HepG2 (cell line): ENCODE results near the gene NES. TPM values are rescaled to one million over a fixed set of nuclear protein-coding genes. Genes with fewer than 3 reads are reported as not detected.

Experiments used
- ATAC-seq: fragments of 200-7000 bp; cut with Tn5 transposase; 3 replicates; pipeline ENCODE4 v1.9.1; 2020; ENCODE audit warnings: mild to moderate bottlenecking, moderate library complexity
- BruUV-seq: library from RNA; stranded (reverse); fragments of 400-500 nt; replicated peaks from 2 replicates; lab custom pipeline; 2021; lab: Mats Ljungman, UMichigan
- CTCF ChIA-PET: fragments of 300-600 bp; formaldehyde crosslinking; extraction: SDS; loops from one replicate; lab custom pipeline; 2021; ENCODE audit warnings: low total read pairs, inconsistent platforms, low intra/inter-chr PET ratio; lab: Yijun Ruan, JAX
- POLR2A ChIA-PET: fragments of 350-600 bp; sonication (Branson Sonifier 250); formaldehyde crosslinking; loops from one replicate; lab custom pipeline; 2020; ENCODE audit warnings: antibody characterized with exemption, inconsistent platforms; lab: Yijun Ruan, JAX
- DNase-seq: peaks from one replicate; pipeline ENCODE4 v3.0.0-alpha.2; 2015; ENCODE audit warnings: low spot score
- FAIRE-seq: peaks from 3 replicates; lab custom pipeline; 2011; peaks lifted over from hg19 to GRCh38; lab: Jason Lieb, UNC
- H2AFZ ChIP-seq: one replicate; pipeline ENCODE4 v1.6.1; 2011; ENCODE audit warnings: low read length, inconsistent platforms
- H3K27ac ChIP-seq: fragments of 300-600 bp; 3 replicates; pipeline ENCODE4 v1.8.0; 2011; ENCODE audit warnings: mixed run types, mild to moderate bottlenecking, mixed read lengths, low read length, inconsistent platforms; ENCODE audit not compliant: insufficient read depth; ENCODE audit errors: extremely low read length
- H3K27me3 ChIP-seq, 2 experiments: fragments of 200-600 bp in 1 of 2; 2 replicates in 1 of 2; 3 replicates in 1 of 2; pipeline versions ENCODE4 v1.6.0 to v1.8.0; 2011; ENCODE audit warnings: low read length in 2 of 2, mild to moderate bottlenecking in 2 of 2, moderate library complexity in 2 of 2, inconsistent platforms in 1 of 2; ENCODE audit not compliant: insufficient read depth in 2 of 2, control insufficient read depth in 1 of 2
- H3K36me3 ChIP-seq, 2 experiments: fragments of 200-600 bp in 1 of 2; replicated peaks in 1 of 2; 2 replicates in 1 of 2; 3 replicates in 1 of 2; pipeline versions ENCODE4 v1.5.1 to v1.8.0; 2011; ENCODE audit warnings: low read length in 2 of 2, inconsistent platforms in 1 of 2; ENCODE audit not compliant: insufficient read depth in 2 of 2, control insufficient read depth in 1 of 2
- H3K4me1 ChIP-seq: 2 replicates; pipeline ENCODE4 v1.5.1; 2012; ENCODE audit warnings: low read length, inconsistent platforms; ENCODE audit not compliant: insufficient read depth
- H3K4me2 ChIP-seq: 2 replicates; pipeline ENCODE4 v1.6.0; 2011; ENCODE audit warnings: low read depth, low read length, inconsistent platforms
- H3K4me3 ChIP-seq, 3 experiments: fragments of 200-600 bp in 1 of 3; sonication (generic), shearing (Covaris generic) in 1 of 3; replicated peaks in 1 of 3; 2 replicates each; pipeline ENCODE4 v1.5.1; 2011 to 2016; ENCODE audit warnings: low read length in 3 of 3, inconsistent platforms in 2 of 3, low read depth in 2 of 3, mild to moderate bottlenecking in 2 of 3, control low read depth in 1 of 3, mixed read lengths in 1 of 3; ENCODE audit not compliant: insufficient read depth in 1 of 3
- H3K79me2 ChIP-seq: one replicate; pipeline ENCODE4 v1.6.1; 2011; ENCODE audit warnings: low read length, inconsistent platforms; ENCODE audit not compliant: insufficient read depth
- H3K9ac ChIP-seq: 2 replicates; pipeline ENCODE4 v1.6.0; 2011; ENCODE audit warnings: mild to moderate bottlenecking, low read depth, low read length, inconsistent platforms; ENCODE audit not compliant: insufficient read depth
- H3K9me3 ChIP-seq: 2 replicates; pipeline ENCODE4 v1.5.1; 2012; ENCODE audit warnings: mild to moderate bottlenecking, low read length
- H4K20me1 ChIP-seq: 2 replicates; pipeline ENCODE4 v1.6.0; 2011; ENCODE audit warnings: inconsistent platforms, mild to moderate bottlenecking, low read length, moderate library complexity; ENCODE audit not compliant: insufficient read depth
- AGO2 ChIP-seq: fragments of 200-400 bp; formaldehyde crosslinking; optimal IDR thresholded peaks from 2 replicates; pipeline ENCODE3; 2017; ENCODE audit warnings: mild to moderate bottlenecking, low read depth, low read length, moderate library complexity
- CREM ChIP-seq, 2 experiments: sonication (generic) in 1 of 2; formaldehyde crosslinking in 1 of 2; IDR thresholded peaks; 2 replicates each; pipeline versions ENCODE4 v1.4.0 to v1.6.1; 2016 to 2020; ENCODE audit warnings: antibody characterized with exemption in 1 of 2, mild to moderate bottlenecking in 1 of 2, missing genetic modification reagents in 1 of 2
- POLR2G ChIP-seq: fragments of 200-400 bp; formaldehyde crosslinking; IDR thresholded peaks from 2 replicates; pipeline ENCODE4 v1.6.1; 2018; ENCODE audit warnings: mild to moderate bottlenecking, low read depth, low read length, moderate library complexity
- RBM22 ChIP-seq: fragments of 200-400 bp; formaldehyde crosslinking; optimal IDR thresholded peaks from 2 replicates; pipeline ENCODE3; 2017; ENCODE audit warnings: mild to moderate bottlenecking, low read length, moderate library complexity
- SRSF1 ChIP-seq: fragments of 200-400 bp; formaldehyde crosslinking; optimal IDR thresholded peaks from 2 replicates; pipeline ENCODE3; 2017; ENCODE audit warnings: mild to moderate bottlenecking, low read depth, low read length, moderate library complexity
- SSRP1 ChIP-seq: IDR thresholded peaks from 2 replicates; pipeline ENCODE4 v1.6.1; 2016; ENCODE audit warnings: control low read depth
- ZNF556 ChIP-seq: sonication (generic); formaldehyde crosslinking; IDR thresholded peaks from 2 replicates; pipeline ENCODE4 v1.4.0; 2020; ENCODE audit warnings: mild to moderate bottlenecking, missing genetic modification reagents, borderline replicate concordance
- ZNF558 ChIP-seq: sonication (generic); formaldehyde crosslinking; IDR thresholded peaks from 2 replicates; pipeline ENCODE4 v1.9.0; 2022; ENCODE audit warnings: mild to moderate bottlenecking, missing genetic modification reagents, borderline replicate concordance
- ZNF674 ChIP-seq: sonication (generic); formaldehyde crosslinking; IDR thresholded peaks from 2 replicates; pipeline ENCODE4 v1.5.0; 2020; ENCODE audit warnings: low read depth, mild to moderate bottlenecking, missing genetic modification reagents
- WGBS: methylation state at CpG from one replicate; pipeline ENCODE4 v1.1.6; 2017; ENCODE audit warnings: low lambda C conversion rate; 5-methylcytosine and 5-hydroxymethylcytosine counted together
- in situ Hi-C: cut with HindIII; loops from 2 replicates; pipeline ENCODE4 v1.10.0; 2017; ENCODE audit warnings: low pct_unique_long_range_greater_than_20kb; ENCODE audit not compliant: extremely low pct_ligation_motif_present
- intact Hi-C: fragments of 100-400 bp; cut with micrococcal nuclease; formaldehyde crosslinking; loops from one replicate; pipeline ENCODE4 v1.10.0; 2022; ENCODE audit not compliant: unreplicated experiment
- polyA plus RNA-seq, 8 experiments: library from polyadenylated mRNA; depleted of rRNA in 3 of 8; stranded (reverse) in 7 of 8; unstranded in 1 of 8; fragments of >200 nt; fragmentation: Illumina TruSeq in 4 of 8; extraction: Trizol in 4 of 8; gene quantifications; 2 replicates each; pipeline versions ENCODE4 v1.2.1 to v1.2.3, GENCODE V29; 2011 to 2016; ENCODE audit warnings: low read depth in 4 of 8, missing spikeins in 1 of 8, mixed read lengths in 1 of 8; ENCODE audit not compliant: insufficient read depth in 1 of 8
- total RNA-seq, 5 experiments: library from RNA; depleted of rRNA; stranded (reverse); fragments of >200 nt; fragmentation: Illumina TruSeq; extraction: Trizol; gene quantifications; 2 replicates each; pipeline ENCODE4 v1.2.3, GENCODE V29; 2016; ENCODE audit warnings: low read depth in 1 of 5
- TF ChIP-seq, protein P1 (sequence below): sonication (generic); formaldehyde crosslinking; IDR thresholded peaks from 2 replicates; pipeline ENCODE4 v1.8.1; 2023; ENCODE audit warnings: mild to moderate bottlenecking, inconsistent platforms, moderate library complexity, missing genetic modification reagents, borderline replicate concordance
- TF ChIP-seq, protein P2 (sequence below): sonication (generic); formaldehyde crosslinking; IDR thresholded peaks from 2 replicates; pipeline ENCODE4 v1.4.0; 2020; ENCODE audit warnings: missing genetic modification reagents
- TF ChIP-seq, protein P3 (sequence below): sonication (generic); formaldehyde crosslinking; IDR thresholded peaks from 2 replicates; pipeline ENCODE4 v1.4.0; 2020; ENCODE audit warnings: missing genetic modification reagents

The NES gene
- total and polyA plus RNA-seq, 2 of the 13 experiments (the other 11 are each of a cell fraction or from before 2014, with no cell fraction given): 1.7 to 16.6 TPM

DNA sequence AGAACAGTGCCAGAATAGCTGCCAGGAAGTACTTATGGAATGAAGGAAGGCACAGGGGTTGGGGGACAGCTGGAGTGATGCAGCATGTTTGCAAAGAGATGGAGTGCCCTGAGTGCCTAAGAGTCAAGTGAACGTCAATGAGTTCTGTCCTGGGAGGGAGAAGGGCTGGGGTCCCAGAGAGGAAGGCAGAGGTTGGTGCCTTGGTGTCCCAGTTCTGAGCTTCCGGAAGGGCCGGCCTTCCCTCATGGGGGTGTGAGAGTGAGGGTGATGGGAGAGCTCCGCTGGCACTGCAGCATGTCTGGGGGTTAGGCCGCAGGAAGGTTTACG, 17.6 kb downstream of the NES start (continued):
- TF ChIP-seq, protein P1, sequence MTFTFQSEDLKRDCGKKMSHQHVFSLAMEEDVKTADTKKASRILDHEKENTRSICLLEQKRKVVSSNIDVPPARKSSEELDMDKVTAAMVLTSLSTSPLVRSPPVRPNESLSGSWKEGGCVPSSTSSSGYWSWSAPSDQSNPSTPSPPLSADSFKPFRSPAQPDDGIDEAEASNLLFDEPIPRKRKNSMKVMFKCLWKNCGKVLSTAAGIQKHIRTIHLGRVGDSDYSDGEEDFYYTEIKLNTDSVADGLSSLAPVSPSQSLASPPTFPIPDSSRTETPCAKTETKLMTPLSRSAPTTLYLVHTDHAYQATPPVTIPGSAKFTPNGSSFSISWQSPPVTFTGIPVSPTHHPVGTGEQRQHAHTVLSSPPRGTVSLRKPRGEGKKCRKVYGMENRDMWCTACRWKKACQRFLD: no peak
- TF ChIP-seq ZNF556 (CRISPR knock-in tag) (no peak), ZNF558 (CRISPR knock-in tag) (peak; percentile 12; the same call in 1 of the 2 replicates), CREM (IDR thresholded peaks at IDR 0.05) (no peak), CREM (CRISPR knock-in tag; IDR thresholded peaks at IDR 0.05) (no peak)

DNA sequence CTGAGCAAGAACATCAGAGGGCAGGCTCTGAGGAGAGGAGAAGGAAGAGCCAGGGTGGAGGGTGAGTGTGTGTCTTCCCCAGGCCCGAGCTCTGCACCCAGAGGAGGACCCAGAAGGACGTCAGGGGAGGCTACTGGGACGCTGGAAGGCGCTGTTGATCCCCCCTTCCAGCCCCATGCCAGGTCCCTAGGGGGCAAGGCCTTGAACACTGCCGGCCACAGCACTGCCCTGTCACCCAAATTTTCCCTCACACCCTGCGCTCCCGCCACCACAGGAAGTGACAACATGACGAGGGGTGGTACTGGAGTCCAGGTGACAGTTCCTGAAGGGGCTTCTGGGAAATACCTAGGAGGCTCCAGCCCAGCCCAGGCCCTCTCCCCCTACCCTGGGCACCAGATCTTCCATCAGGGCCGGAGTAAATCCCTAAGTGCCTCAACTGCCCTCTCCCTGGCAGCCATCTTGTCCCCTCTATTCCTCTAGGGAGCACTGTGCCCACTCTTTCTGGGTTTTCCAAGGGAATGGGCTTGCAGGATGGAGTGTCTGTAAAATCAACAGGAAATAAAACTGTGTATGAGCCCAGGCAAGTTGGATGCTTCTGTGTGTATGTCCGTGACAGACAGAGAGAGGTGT, 18.1 kb downstream of the NES start:
- intact Hi-C loops: no loop called here
- DNase-seq: no peak
- Histone ChIP-seq H3K4me2 (peak overlapping the region; percentile 96), H3K27me3 (no peaks in the 10 kb centered on the region; a peak in 1 of 5 replicates), H3K36me3 (peaks cover 1 to 5% of the 10 kb centered on the region in 2 experiments; a peak in 1 of 5 replicates), H2AFZ (no peak overlapping the region), H3K4me3 (peak overlapping the region in 2 of 3 experiments; percentile 31 to 72; a peak in 3 of 6 replicates), H3K79me2 (peaks cover 20% of the 10 kb centered on the region), H4K20me1 (peaks cover 58% of the 10 kb centered on the region), H3K27ac (no peak overlapping the region), H3K4me1 (peaks cover 71% of the 10 kb centered on the region), H3K9ac (peak overlapping the region; percentile 72), H3K9me3 (no peaks in the 10 kb centered on the region)
- BruUV-seq: no TSS peak
- ChIA-PET POLR2A (interaction anchor here (1.0 to 11.4 kb wide), 4 partner anchors 15 to 108 kb away, joined by 3 to 189 read pairs (median 4); partner anchors contain the start of genes HDGF, NES and PRCC), CTCF (interaction anchor here (1.3 to 6.4 kb wide), 5 partner anchors 15 to 66 kb away, joined by 4 to 166 read pairs (median 9); partner anchors contain the start of gene NES)
- TF ChIP-seq, protein P2, sequence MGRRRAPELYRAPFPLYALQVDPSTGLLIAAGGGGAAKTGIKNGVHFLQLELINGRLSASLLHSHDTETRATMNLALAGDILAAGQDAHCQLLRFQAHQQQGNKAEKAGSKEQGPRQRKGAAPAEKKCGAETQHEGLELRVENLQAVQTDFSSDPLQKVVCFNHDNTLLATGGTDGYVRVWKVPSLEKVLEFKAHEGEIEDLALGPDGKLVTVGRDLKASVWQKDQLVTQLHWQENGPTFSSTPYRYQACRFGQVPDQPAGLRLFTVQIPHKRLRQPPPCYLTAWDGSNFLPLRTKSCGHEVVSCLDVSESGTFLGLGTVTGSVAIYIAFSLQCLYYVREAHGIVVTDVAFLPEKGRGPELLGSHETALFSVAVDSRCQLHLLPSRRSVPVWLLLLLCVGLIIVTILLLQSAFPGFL: no peak
- TF ChIP-seq RBM22 (no peak), SRSF1 (no peak), SSRP1 (CRISPR knock-in tag) (peak; percentile 61; the same call in 1 of the 2 replicates), ZNF674 (CRISPR knock-in tag) (no peak), POLR2G (peak; percentile 12; the same call in 1 of the 2 replicates), AGO2 (peak; percentile 38)
- TF ChIP-seq, protein P3, sequence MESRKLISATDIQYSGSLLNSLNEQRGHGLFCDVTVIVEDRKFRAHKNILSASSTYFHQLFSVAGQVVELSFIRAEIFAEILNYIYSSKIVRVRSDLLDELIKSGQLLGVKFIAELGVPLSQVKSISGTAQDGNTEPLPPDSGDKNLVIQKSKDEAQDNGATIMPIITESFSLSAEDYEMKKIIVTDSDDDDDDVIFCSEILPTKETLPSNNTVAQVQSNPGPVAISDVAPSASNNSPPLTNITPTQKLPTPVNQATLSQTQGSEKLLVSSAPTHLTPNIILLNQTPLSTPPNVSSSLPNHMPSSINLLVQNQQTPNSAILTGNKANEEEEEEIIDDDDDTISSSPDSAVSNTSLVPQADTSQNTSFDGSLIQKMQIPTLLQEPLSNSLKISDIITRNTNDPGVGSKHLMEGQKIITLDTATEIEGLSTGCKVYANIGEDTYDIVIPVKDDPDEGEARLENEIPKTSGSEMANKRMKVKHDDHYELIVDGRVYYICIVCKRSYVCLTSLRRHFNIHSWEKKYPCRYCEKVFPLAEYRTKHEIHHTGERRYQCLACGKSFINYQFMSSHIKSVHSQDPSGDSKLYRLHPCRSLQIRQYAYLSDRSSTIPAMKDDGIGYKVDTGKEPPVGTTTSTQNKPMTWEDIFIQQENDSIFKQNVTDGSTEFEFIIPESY (CRISPR knock-in tag): peak; percentile 32; the same call in 1 of the 2 replicates
- ATAC-seq: no peak
- in situ Hi-C loops: no loop called here
- FAIRE-seq: no peak
- 95% methylated on average over 8 of the region's 10 CpGs for WGBS
